Nephron (organoid): ENCODE measurements around the gene THADA.

Experiments used
- H3K27ac Mint-ChIP-seq, 3 experiments: 2 replicates each; pipeline ENCODE4 v1.8.0; 2020; ENCODE audit warnings: mixed read lengths in 3 of 3, mild to moderate bottlenecking in 2 of 3, moderate library complexity in 1 of 3
- H3K27me3 Mint-ChIP-seq: 2 replicates; pipeline ENCODE4 v1.8.0; 2021; ENCODE audit warnings: low read depth, mild to moderate bottlenecking, moderate library complexity, mixed read lengths
- H3K36me3 Mint-ChIP-seq: 2 replicates; pipeline ENCODE4 v1.8.0; 2020; ENCODE audit warnings: low read depth, mixed read lengths
- H3K4me1 Mint-ChIP-seq: 2 replicates; pipeline ENCODE4 v1.8.0; 2020; ENCODE audit warnings: mixed read lengths
- H3K4me3 Mint-ChIP-seq, 3 experiments: 2 replicates each; pipeline ENCODE4 v1.8.0; 2020; ENCODE audit warnings: mild to moderate bottlenecking in 3 of 3, mixed read lengths in 3 of 3, moderate library complexity in 2 of 3
- H3K9me3 Mint-ChIP-seq: 2 replicates; pipeline ENCODE4 v1.8.0; 2020; ENCODE audit warnings: mixed read lengths
- CTCF ChIP-seq, 3 experiments: fragments of 200-600 bp; sonication (generic); IDR thresholded peaks; one replicate each; pipeline ENCODE4 v1.5.0; 2021; ENCODE audit warnings: antibody characterized with exemption in 3 of 3; ENCODE audit not compliant: unreplicated experiment in 3 of 3

Gene THADA

GRCh38 chr2:43222475-43223309, 373.1 kb downstream of the THADA start:
- no peak for TF ChIP-seq CTCF (IDR thresholded peaks at IDR 0.05; ENCODE audit: unreplicated experiment in 3 of 3)

GRCh38 chr2:43221763-43222474, 373.9 kb downstream of the THADA start:
- Mint-ChIP-seq H3K27ac (peak overlapping the region; percentile 98 to 100 (median 99)), H3K36me3 (peaks cover 17% of the 10 kb centered on the region), H3K4me3 (peak overlapping the region; percentile 83 to 91 (median 89)), H3K9me3 (no peaks in the 10 kb centered on the region), H3K4me1 (peaks cover 57% of the 10 kb centered on the region), H3K27me3 (no peaks in the 10 kb centered on the region)
- TF ChIP-seq CTCF (IDR thresholded peaks at IDR 0.05; ENCODE audit: unreplicated experiment in 3 of 3), result no peak

More at GRCh38 chr2:43222475-43223309, 373.1 kb downstream of the THADA start:
- Mint-ChIP-seq H3K27ac (peak overlapping the region; percentile 98 to 100 (median 99)), H3K9me3 (no peaks in the 10 kb centered on the region), H3K36me3 (peaks cover 17% of the 10 kb centered on the region), H3K4me1 (peaks cover 54% of the 10 kb centered on the region), H3K27me3 (no peaks in the 10 kb centered on the region), H3K4me3 (peak overlapping the region; percentile 83 to 91 (median 89))

GRCh38 chr2:43221124-43221762, 374.6 kb downstream of the THADA start:
- H3K27ac Mint-ChIP-seq, result peak overlapping the region; percentile 98 to 100 (median 99)
- H3K4me1 Mint-ChIP-seq, result peaks cover 57% of the 10 kb centered on the region
- no peaks in the 10 kb centered on the region for H3K27me3 Mint-ChIP-seq
- no peaks in the 10 kb centered on the region for H3K9me3 Mint-ChIP-seq
- peak overlapping the region; percentile 83 to 91 (median 89) for H3K4me3 Mint-ChIP-seq
- no peak for TF ChIP-seq CTCF (IDR thresholded peaks at IDR 0.05; ENCODE audit: unreplicated experiment in 3 of 3)
- peaks cover 17% of the 10 kb centered on the region for H3K36me3 Mint-ChIP-seq

GRCh38 chr2:43220760-43221123, 375.1 kb downstream of the THADA start:
- Mint-ChIP-seq H3K4me1 (peaks cover 61% of the 10 kb centered on the region), H3K4me3 (peak overlapping the region; percentile 83 to 91 (median 89)), H3K27me3 (no peaks in the 10 kb centered on the region), H3K9me3 (no peaks in the 10 kb centered on the region), H3K27ac (peak overlapping the region; percentile 98 to 100 (median 99)), H3K36me3 (peaks cover 17% of the 10 kb centered on the region)
- TF ChIP-seq CTCF (IDR thresholded peaks at IDR 0.05; ENCODE audit: unreplicated experiment in 3 of 3), result no peak

GRCh38 chr2:43220229-43220751, 375.5 kb downstream of the THADA start:
- peaks cover 65% of the 10 kb centered on the region for H3K4me1 Mint-ChIP-seq
- H3K27ac Mint-ChIP-seq, result peak overlapping the region; percentile 98 to 100 (median 99)
- H3K4me3 Mint-ChIP-seq, result peak overlapping the region; percentile 83 to 91 (median 89)
- peaks cover 17% of the 10 kb centered on the region for H3K36me3 Mint-ChIP-seq
- no peaks in the 10 kb centered on the region for H3K27me3 Mint-ChIP-seq
- no peak for TF ChIP-seq CTCF (IDR thresholded peaks at IDR 0.05; ENCODE audit: unreplicated experiment in 3 of 3)
- H3K9me3 Mint-ChIP-seq, result no peaks in the 10 kb centered on the region
